NB4 (cell line): ENCODE data around the gene SLC29A3.

Experiments
- CTCF ChIP-seq: IDR thresholded peaks from one replicate; pipeline ENCODE4 v1.5.1; 2012; ENCODE audit warnings: low read depth, low read length
- POLR2A ChIP-seq: IDR thresholded peaks from 2 replicates; pipeline ENCODE4 v1.6.1; 2011; ENCODE audit warnings: mild to moderate bottlenecking; ENCODE audit not compliant: insufficient read length; ENCODE audit errors: extremely low read depth

- TF ChIP-seq CTCF = no peak
- no peak for TF ChIP-seq POLR2A
Observed at GRCh38 chr10:71396711-71397295, 77.7 kb downstream of the SLC29A3 start, which contains the start of gene CDH23.
